Peyer's patch (tissue), 4 donors: ENCODE results near the gene CYTH3. TPM values are rescaled to one million over a fixed set of nuclear protein-coding genes. Genes with fewer than 3 reads are reported as not detected.

Experiments used
- DNase-seq, 3 donors: peaks; one replicate each; pipeline ENCODE4 v3.0.0-alpha.2; 2017 to 2019
- H3K27ac ChIP-seq, 4 donors: fragments of 200-600 bp; sonication (generic); one replicate each; pipeline ENCODE4 v1.5.1; 2016 to 2019
- H3K27me3 ChIP-seq, 2 donors: fragments of 200-600 bp; sonication (generic); one replicate each; pipeline ENCODE4 v1.5.1; 2019
- H3K36me3 ChIP-seq, 3 donors: fragments of 200-600 bp; sonication (generic); one replicate each; pipeline ENCODE4 v1.5.1; 2016 to 2019
- H3K4me1 ChIP-seq, 4 donors: fragments of 200-600 bp; sonication (generic); one replicate each; pipeline ENCODE4 v1.5.1; 2016 to 2019
- H3K4me3 ChIP-seq, 4 donors: fragments of 200-600 bp; sonication (generic); 1 replicate in 3 of 4; 2 replicates in 1 of 4; pipeline ENCODE4 v1.5.1; 2016 to 2019; ENCODE audit warnings: mild to moderate bottlenecking in 1 of 4
- H3K9me3 ChIP-seq, 4 donors: fragments of 200-600 bp; sonication (generic); one replicate each; pipeline ENCODE4 v1.5.1; 2016 to 2019; ENCODE audit warnings: mild to moderate bottlenecking in 1 of 4
- CTCF ChIP-seq, 6 experiments: fragments of 450-650 bp in 4 of 6; fragments of 200-600 bp in 2 of 6; sonication (generic) in 1 of 6; IDR thresholded peaks; one replicate each; pipeline ENCODE4 v1.5.1; 2017 to 2019; ENCODE audit warnings: antibody characterized with exemption in 6 of 6, mild to moderate bottlenecking in 3 of 6, moderate library complexity in 1 of 6
- POLR2A ChIP-seq, 2 donors: fragments of 450-650 bp; IDR thresholded peaks; one replicate each; pipeline ENCODE4 v1.5.1; 2017; ENCODE audit warnings: antibody characterized with exemption in 2 of 2, mild to moderate bottlenecking in 2 of 2, moderate library complexity in 2 of 2
- total RNA-seq, 4 donors: library from RNA; depleted of rRNA; stranded (reverse); fragments of >200 nt; gene quantifications; one replicate each; pipeline ENCODE4 v1.1.0, GENCODE V29; 2016

The CYTH3 gene
- total RNA-seq, 4 donors from 2014 or later = 19.0 to 70.7 (median 45.6) TPM

- TF ChIP-seq POLR2A (IDR thresholded peaks at IDR 0.05) (no peak), CTCF (IDR thresholded peaks at IDR 0.05) (no peak)
- no peak overlapping the region for H3K27ac ChIP-seq
Observed at GRCh38 chr7:6241607-6241973, 30.8 kb downstream of the CYTH3 start.

GRCh38 chr7:6238309-6238925 lies 34.0 kb downstream of the CYTH3 start:
- no peaks in the 10 kb centered on the region for H3K4me1 ChIP-seq
- TF ChIP-seq POLR2A (IDR thresholded peaks at IDR 0.05) (no peak), CTCF (IDR thresholded peaks at IDR 0.05) (no peak)
- H3K9me3 ChIP-seq = no peaks in the 10 kb centered on the region
- no peaks in the 10 kb centered on the region for H3K27me3 ChIP-seq
- H3K27ac ChIP-seq = no peak overlapping the region
- H3K36me3 ChIP-seq = no peaks in the 10 kb centered on the region
- no peak for DNase-seq
- H3K4me3 ChIP-seq = no peak overlapping the region

More at GRCh38 chr7:6241607-6241973, 30.8 kb downstream of the CYTH3 start:
- DNase-seq = no peak
- H3K27me3 ChIP-seq = no peaks in the 10 kb centered on the region
- H3K4me1 ChIP-seq = no peaks in the 10 kb centered on the region
- H3K36me3 ChIP-seq = no peaks in the 10 kb centered on the region
- no peak overlapping the region for H3K4me3 ChIP-seq
- H3K9me3 ChIP-seq = no peaks in the 10 kb centered on the region

GRCh38 chr7:6237730-6238129 lies 34.7 kb downstream of the CYTH3 start:
- no peaks in the 10 kb centered on the region for H3K27me3 ChIP-seq
- H3K36me3 ChIP-seq = no peaks in the 10 kb centered on the region
- DNase-seq = no peak
- H3K4me3 ChIP-seq = no peak overlapping the region
- TF ChIP-seq CTCF (IDR thresholded peaks at IDR 0.05) (no peak), POLR2A (IDR thresholded peaks at IDR 0.05) (no peak)
- H3K4me1 ChIP-seq = no peaks in the 10 kb centered on the region
- H3K9me3 ChIP-seq = no peaks in the 10 kb centered on the region
- no peak overlapping the region for H3K27ac ChIP-seq

GRCh38 chr7:6237011-6237410 lies 35.4 kb downstream of the CYTH3 start:
- no peak for TF ChIP-seq CTCF (IDR thresholded peaks at IDR 0.05)
- TF ChIP-seq POLR2A (IDR thresholded peaks at IDR 0.05) = no peak
- peaks cover 0 to 3% (median 0%) of the 10 kb centered on the region in 4 donors for H3K4me1 ChIP-seq
- H3K9me3 ChIP-seq = no peaks in the 10 kb centered on the region
- no peak overlapping the region for H3K27ac ChIP-seq
- no peak for DNase-seq
- no peaks in the 10 kb centered on the region for H3K36me3 ChIP-seq
- no peaks in the 10 kb centered on the region for H3K27me3 ChIP-seq
- H3K4me3 ChIP-seq = no peak overlapping the region

GRCh38 chr7:6235029-6235871 lies 37.2 kb downstream of the CYTH3 start:
- Histone ChIP-seq H3K9me3 (no peaks in the 10 kb centered on the region), H3K4me3 (no peak overlapping the region), H3K4me1 (peaks cover 0 to 14% (median 0%) of the 10 kb centered on the region in 4 donors), H3K36me3 (no peaks in the 10 kb centered on the region), H3K27me3 (no peaks in the 10 kb centered on the region), H3K27ac (no peak overlapping the region)
- DNase-seq = no peak
- no peak for TF ChIP-seq POLR2A (IDR thresholded peaks at IDR 0.05)
- no peak for TF ChIP-seq CTCF (IDR thresholded peaks at IDR 0.05)
